Osteoblast (primary cell): Measurements from ENCODE around the gene TEX53. TPM values are rescaled to one million over a fixed set of nuclear protein-coding genes. Genes with fewer than 3 reads are reported as not detected.
A peak's percentile ranks its signal among the peaks of the same experiment; 100 is the strongest.

ENCODE experiments used
- DNase-seq: peaks from one replicate; pipeline ENCODE4 v3.0.0; 2011; ENCODE audit warnings: low spot score, mixed read lengths; ENCODE audit not compliant: insufficient read length; ENCODE audit errors: missing footprints
- H2AFZ ChIP-seq: 2 replicates; pipeline ENCODE4 v1.6.0; 2011; ENCODE audit warnings: mild to moderate bottlenecking, low read length
- H3K27ac ChIP-seq: 2 replicates; pipeline ENCODE4 v1.5.1; 2011; ENCODE audit warnings: mild to moderate bottlenecking, low read depth, low read length, moderate library complexity
- H3K27me3 ChIP-seq: 2 replicates; pipeline ENCODE4 v1.6.0; 2012; ENCODE audit warnings: mild to moderate bottlenecking, control low read depth, inconsistent platforms, low read length, moderate library complexity; ENCODE audit not compliant: insufficient read depth
- H3K36me3 ChIP-seq: 2 replicates; pipeline ENCODE4 v1.5.1; 2011; ENCODE audit warnings: mild to moderate bottlenecking, low read length, control low read depth, moderate library complexity; ENCODE audit not compliant: insufficient read depth
- H3K4me1 ChIP-seq: 2 replicates; pipeline ENCODE4 v1.5.1; 2011; ENCODE audit warnings: mild to moderate bottlenecking, low read length, control low read depth, moderate library complexity; ENCODE audit not compliant: insufficient read depth
- H3K4me2 ChIP-seq: 2 replicates; pipeline ENCODE4 v1.6.0; 2011; ENCODE audit warnings: mild to moderate bottlenecking, low read length; ENCODE audit not compliant: insufficient read depth
- H3K4me3 ChIP-seq: fragments of 200-600 bp; sonication (generic); 3 replicates; pipeline ENCODE4 v1.5.1; 2012; ENCODE audit warnings: mild to moderate bottlenecking, low read length, inconsistent platforms; ENCODE audit not compliant: insufficient read depth
- H3K79me2 ChIP-seq: 2 replicates; pipeline ENCODE4 v1.6.0; 2012; ENCODE audit warnings: mild to moderate bottlenecking, low read length, control low read depth, inconsistent platforms; ENCODE audit not compliant: insufficient read depth
- H3K9me3 ChIP-seq: 2 replicates; pipeline ENCODE4 v1.5.1; 2011; ENCODE audit warnings: low read depth, low read length, control low read depth
- H4K20me1 ChIP-seq: 2 replicates; pipeline ENCODE4 v1.6.0; 2012; ENCODE audit warnings: mild to moderate bottlenecking, low read length, control low read depth; ENCODE audit not compliant: insufficient read depth
- CTCF ChIP-seq: IDR thresholded peaks from 2 replicates; pipeline ENCODE4 v1.5.1; 2011; ENCODE audit warnings: mild to moderate bottlenecking, low read depth, low read length, moderate library complexity; ENCODE audit errors: extremely low read depth
- total RNA-seq: library from RNA; depleted of rRNA; stranded (reverse); fragments of >200 nt; gene quantifications from 2 replicates; pipeline ENCODE4 v1.2.3, GENCODE V29; 2012

Gene TEX53
- total RNA-seq, 1 donor = not detected

GRCh38 chr9:114613087-114613486 is 44.5 kb downstream of the TEX53 start:
- TF ChIP-seq CTCF = no peak
- H3K79me2 ChIP-seq = peaks cover 9% of the 10 kb centered on the region

GRCh38 chr9:114612272-114612923 is 45.2 kb downstream of the TEX53 start:
- DNase-seq = no peak
- peaks cover 6% of the 10 kb centered on the region for H4K20me1 ChIP-seq
- H3K4me3 ChIP-seq = peak overlapping the region; percentile 84
- peak overlapping the region; percentile 78 for H3K27ac ChIP-seq
- TF ChIP-seq CTCF = no peak
- no peaks in the 10 kb centered on the region for H3K36me3 ChIP-seq
- H3K79me2 ChIP-seq = peaks cover 9% of the 10 kb centered on the region
- no peaks in the 10 kb centered on the region for H3K27me3 ChIP-seq
- H3K4me1 ChIP-seq = peaks cover 16% of the 10 kb centered on the region
- no peaks in the 10 kb centered on the region for H3K9me3 ChIP-seq
- peak overlapping the region; percentile 99 for H3K4me2 ChIP-seq
- peak overlapping the region; percentile 95 for H2AFZ ChIP-seq

More at GRCh38 chr9:114613087-114613486, 44.5 kb downstream of the TEX53 start:
- Histone ChIP-seq H3K27me3 (no peaks in the 10 kb centered on the region), H2AFZ (no peak overlapping the region), H3K4me1 (peaks cover 16% of the 10 kb centered on the region), H3K4me2 (no peak overlapping the region), H3K4me3 (no peak overlapping the region), H3K36me3 (no peaks in the 10 kb centered on the region), H4K20me1 (peaks cover 6% of the 10 kb centered on the region), H3K27ac (no peak overlapping the region), H3K9me3 (no peaks in the 10 kb centered on the region)
- DNase-seq = no peak

GRCh38 chr9:114611516-114612271 is 45.9 kb downstream of the TEX53 start:
- no peak for TF ChIP-seq CTCF
- Histone ChIP-seq H3K4me1 (peaks cover 23% of the 10 kb centered on the region), H3K9me3 (no peaks in the 10 kb centered on the region), H2AFZ (peak overlapping the region; percentile 95), H3K27ac (peak overlapping the region; percentile 78), H4K20me1 (peaks cover 8% of the 10 kb centered on the region), H3K4me3 (peak overlapping the region; percentile 84), H3K4me2 (peak overlapping the region; percentile 99), H3K79me2 (peaks cover 9% of the 10 kb centered on the region), H3K27me3 (no peaks in the 10 kb centered on the region), H3K36me3 (no peaks in the 10 kb centered on the region)
- DNase-seq = peak; percentile 94

- Histone ChIP-seq H3K4me3 (no peak overlapping the region), H3K79me2 (peaks cover 9% of the 10 kb centered on the region), H3K4me2 (no peak overlapping the region), H3K4me1 (peaks cover 33% of the 10 kb centered on the region), H3K9me3 (no peaks in the 10 kb centered on the region), H3K27me3 (no peaks in the 10 kb centered on the region), H3K36me3 (no peaks in the 10 kb centered on the region), H3K27ac (no peak overlapping the region), H4K20me1 (peaks cover 10% of the 10 kb centered on the region), H2AFZ (no peak overlapping the region)
- no peak for TF ChIP-seq CTCF
- no peak for DNase-seq
Observed at GRCh38 chr9:114608525-114608796, 49.1 kb downstream of the TEX53 start.
